OCI-LY3 (cell line): ENCODE data around the gene KCNQ1.

ENCODE experiments used
- EZH2phosphoT487 ChIP-seq: fragments of 200-600 bp; shearing (Covaris generic); IDR thresholded peaks from 2 replicates; pipeline ENCODE4 v1.6.1; 2018; ENCODE audit warnings: antibody characterized with exemption, mixed run types, low read depth
- TF ChIP-seq, protein P1 (sequence below): fragments of 200-600, 300-600 bp; sonication (generic); IDR thresholded peaks from 2 replicates; pipeline ENCODE4 v1.5.1; 2014; ENCODE audit warnings: antibody characterized with exemption, low read length, low read depth

DNA sequence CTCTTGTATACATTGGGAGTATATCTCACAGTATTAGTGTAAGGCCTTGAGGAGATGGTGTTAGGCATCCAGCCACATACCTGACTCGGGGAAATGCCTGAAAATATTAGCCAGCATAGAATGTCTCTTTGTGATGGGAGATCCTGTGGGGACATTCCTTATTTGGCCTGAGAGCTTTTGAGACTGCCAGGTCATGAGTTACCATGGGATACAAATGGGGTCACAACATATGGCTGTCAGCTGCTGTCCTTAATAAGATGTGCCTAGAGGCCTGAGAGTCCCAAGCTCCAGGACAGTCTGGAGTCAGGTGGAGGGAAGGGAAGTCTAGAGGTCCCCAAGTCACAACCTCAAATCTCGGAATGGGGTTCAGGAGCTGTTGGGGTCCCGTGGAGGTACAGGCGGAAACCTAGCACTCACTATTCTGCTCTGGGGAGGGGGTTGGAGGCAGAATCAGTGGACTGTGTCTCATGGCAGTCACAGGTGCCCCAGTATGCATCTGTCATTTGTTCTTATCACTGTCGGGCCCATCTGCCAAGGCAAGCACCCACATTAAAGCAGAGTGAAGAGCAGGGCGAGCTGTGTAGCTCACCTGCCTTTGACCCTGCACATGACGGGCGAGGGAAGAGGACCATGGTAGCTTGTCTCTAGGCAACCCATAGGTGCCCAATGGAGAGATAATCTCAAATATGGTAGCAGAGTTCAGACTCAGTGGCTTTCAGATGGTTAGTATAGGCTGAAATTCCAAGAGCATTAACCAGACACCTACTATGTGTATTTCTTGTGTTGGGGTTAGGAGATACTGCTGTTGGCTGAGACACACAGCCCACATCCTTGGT, 225.0 kb downstream of the KCNQ1 start:
- TF ChIP-seq, protein P1, sequence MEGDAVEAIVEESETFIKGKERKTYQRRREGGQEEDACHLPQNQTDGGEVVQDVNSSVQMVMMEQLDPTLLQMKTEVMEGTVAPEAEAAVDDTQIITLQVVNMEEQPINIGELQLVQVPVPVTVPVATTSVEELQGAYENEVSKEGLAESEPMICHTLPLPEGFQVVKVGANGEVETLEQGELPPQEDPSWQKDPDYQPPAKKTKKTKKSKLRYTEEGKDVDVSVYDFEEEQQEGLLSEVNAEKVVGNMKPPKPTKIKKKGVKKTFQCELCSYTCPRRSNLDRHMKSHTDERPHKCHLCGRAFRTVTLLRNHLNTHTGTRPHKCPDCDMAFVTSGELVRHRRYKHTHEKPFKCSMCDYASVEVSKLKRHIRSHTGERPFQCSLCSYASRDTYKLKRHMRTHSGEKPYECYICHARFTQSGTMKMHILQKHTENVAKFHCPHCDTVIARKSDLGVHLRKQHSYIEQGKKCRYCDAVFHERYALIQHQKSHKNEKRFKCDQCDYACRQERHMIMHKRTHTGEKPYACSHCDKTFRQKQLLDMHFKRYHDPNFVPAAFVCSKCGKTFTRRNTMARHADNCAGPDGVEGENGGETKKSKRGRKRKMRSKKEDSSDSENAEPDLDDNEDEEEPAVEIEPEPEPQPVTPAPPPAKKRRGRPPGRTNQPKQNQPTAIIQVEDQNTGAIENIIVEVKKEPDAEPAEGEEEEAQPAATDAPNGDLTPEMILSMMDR, result no peak
- no peak for TF ChIP-seq EZH2phosphoT487
